C4-2B (cell line): ENCODE measurements around the gene URB1.

Experiments
- CTCF ChIP-seq: fragments of 450-650 bp; conservative IDR thresholded peaks from 2 replicates; pipeline ENCODE4 v1.5.1; 2017; ENCODE audit warnings: mild to moderate bottlenecking
- ZFX ChIP-seq: fragments of 450-650 bp; IDR thresholded peaks from 2 replicates; pipeline ENCODE4 v1.6.1; 2017

- no peak for TF ChIP-seq CTCF
- TF ChIP-seq ZFX: no peak
Observed at GRCh38 chr21:32366191-32366590, 26.6 kb downstream of the URB1 start.
